ENCODE measurements around the gene SERPINB6. TPM values are rescaled to one million over a fixed set of nuclear protein-coding genes. Genes with fewer than 3 reads are reported as not detected.
A peak's percentile ranks its signal among the peaks of the same experiment; 100 is the strongest.

Gene SERPINB6
- total and polyA plus RNA-seq, 7 experiments from 2014 or later: 19.7 to 94.2 (median 56.6) TPM

- ChIA-PET CTCF (interaction anchor here (0.9 to 1.3 kb wide), 2 partner anchors 14 to 72 kb away, joined by 3 to 4 read pairs; no protein-coding TSS in a partner anchor), POLR2A (no interaction called here)
- Mint-ChIP-seq H3K27me3 (no peaks in the 10 kb centered on the region), H3K4me1 (peaks cover 9 to 29% (median 10%) of the 10 kb centered on the region in 7 donors), H3K4me3 (no peak overlapping the region), H3K27ac (no peak overlapping the region), H3K36me3 (peaks cover 0 to 12% (median 0%) of the 10 kb centered on the region in 5 donors), H3K9me3 (peaks cover 0 to 5% (median 0%) of the 10 kb centered on the region in 11 donors)
- ATAC-seq: no peak
- no peaks in the 10 kb centered on the region for H3K27me3 ChIP-seq (ENCODE audit: control insufficient read depth in 2 of 2, insufficient read depth in 2 of 2, low read length in 2 of 2)
- no peaks in the 10 kb centered on the region for H3K9me3 ChIP-seq (ENCODE audit: control insufficient read depth in 2 of 3, low read length in 3 of 3)
- H3K4me1 ChIP-seq (ENCODE audit: control insufficient read depth in 2 of 2, insufficient read depth in 2 of 2, low read length in 2 of 2): peaks cover 0 to 15% of the 10 kb centered on the region in 2 donors
- H3K27ac ChIP-seq (ENCODE audit: low read depth, low read length): no peak overlapping the region
- DNase-seq: no peak
- intact Hi-C loops (cut with micrococcal nuclease): no loop called here
- H3K4me3 ChIP-seq (ENCODE audit: low read length): no peak overlapping the region
- no peaks in the 10 kb centered on the region for H3K36me3 ChIP-seq (ENCODE audit: control insufficient read depth in 2 of 3, insufficient read depth in 3 of 3, low read length in 3 of 3)
Observed at GRCh38 chr6:2917065-2917464, 54.3 kb downstream of the SERPINB6 start.

- Mint-ChIP-seq H3K4me3 (no peak overlapping the region), H3K27me3 (no peaks in the 10 kb centered on the region), H3K4me1 (peaks cover 12 to 34% (median 15%) of the 10 kb centered on the region in 7 donors), H3K9me3 (peaks cover 0 to 5% (median 0%) of the 10 kb centered on the region in 11 donors), H3K36me3 (peaks cover 0 to 12% (median 0%) of the 10 kb centered on the region in 5 donors), H3K27ac (no peak overlapping the region)
- POLR2A ChIA-PET: interaction anchor here (1.3 to 1.5 kb wide), 2 partner anchors 70 to 74 kb away, joined by 3 to 5 read pairs; no protein-coding TSS in a partner anchor
- Histone ChIP-seq H3K36me3 (ENCODE audit: control insufficient read depth in 2 of 3, insufficient read depth in 3 of 3, low read length in 3 of 3) (no peaks in the 10 kb centered on the region), H3K4me1 (ENCODE audit: control insufficient read depth in 2 of 2, insufficient read depth in 2 of 2, low read length in 2 of 2) (peaks cover 0 to 15% of the 10 kb centered on the region in 2 donors), H3K9me3 (ENCODE audit: control insufficient read depth in 2 of 3, low read length in 3 of 3) (no peaks in the 10 kb centered on the region), H3K27me3 (ENCODE audit: control insufficient read depth in 2 of 2, insufficient read depth in 2 of 2, low read length in 2 of 2) (no peaks in the 10 kb centered on the region), H3K27ac (ENCODE audit: low read depth, low read length) (no peak overlapping the region), H3K4me3 (ENCODE audit: low read length) (no peak overlapping the region)
- ATAC-seq (no peak), DNase-seq (no peak)
- intact Hi-C loops (cut with micrococcal nuclease): no loop called here
- CTCF ChIA-PET: interaction anchor here (1.3 to 3.6 kb wide), 2 partner anchors 15 to 71 kb away, joined by 4 to 19 read pairs; no protein-coding TSS in a partner anchor
Observed at GRCh38 chr6:2916158-2916925, 55.0 kb downstream of the SERPINB6 start.

- no peak overlapping the region for H3K27ac ChIP-seq (ENCODE audit: low read depth, low read length)
- Mint-ChIP-seq H3K27me3 (no peaks in the 10 kb centered on the region), H3K4me1 (peaks cover 12 to 34% (median 20%) of the 10 kb centered on the region in 7 donors), H3K36me3 (peaks cover 0 to 12% (median 0%) of the 10 kb centered on the region in 5 donors), H3K4me3 (no peak overlapping the region), H3K9me3 (peaks cover 0 to 5% (median 0%) of the 10 kb centered on the region in 11 donors), H3K27ac (no peak overlapping the region)
- intact Hi-C loops (cut with micrococcal nuclease): no loop called here
- ChIA-PET CTCF (interaction anchor here (0.8 to 3.6 kb wide), 3 partner anchors 9 to 69 kb away, joined by 3 to 29 read pairs (median 19); no protein-coding TSS in a partner anchor), POLR2A (interaction anchor here (0.9 to 1.7 kb wide), 5 partner anchors 10 to 75 kb away, joined by 3 to 6 read pairs (median 4); partner anchors contain the start of gene SERPINB9)
- H3K27me3 ChIP-seq (ENCODE audit: control insufficient read depth in 2 of 2, insufficient read depth in 2 of 2, low read length in 2 of 2): no peaks in the 10 kb centered on the region
- no peak for DNase-seq
- peaks cover 0 to 15% of the 10 kb centered on the region in 2 donors for H3K4me1 ChIP-seq (ENCODE audit: control insufficient read depth in 2 of 2, insufficient read depth in 2 of 2, low read length in 2 of 2)
- no peaks in the 10 kb centered on the region for H3K36me3 ChIP-seq (ENCODE audit: control insufficient read depth in 2 of 3, insufficient read depth in 3 of 3, low read length in 3 of 3)
- no peak overlapping the region for H3K4me3 ChIP-seq (ENCODE audit: low read length)
- no peaks in the 10 kb centered on the region for H3K9me3 ChIP-seq (ENCODE audit: control insufficient read depth in 2 of 3, low read length in 3 of 3)
- no peak for ATAC-seq
Observed at GRCh38 chr6:2915150-2915549, 56.2 kb downstream of the SERPINB6 start.

- POLR2A ChIA-PET: interaction anchor here (0.6 to 1.7 kb wide), 11 partner anchors 9 to 110 kb away, joined by 3 to 6 read pairs (median 4); partner anchors contain the start of gene SERPINB9
- H3K27ac Mint-ChIP-seq: no peak overlapping the region
Observed at GRCh38 chr6:2914318-2914660, 57.1 kb downstream of the SERPINB6 start.

GRCh38 chr6:2913621-2914317 lies 57.6 kb downstream of the SERPINB6 start:
- H3K4me1 Mint-ChIP-seq: peaks cover 13 to 35% (median 24%) of the 10 kb centered on the region in 7 donors
- peaks cover 0 to 2% (median 0%) of the 10 kb centered on the region in 5 donors for H3K36me3 Mint-ChIP-seq
- Histone ChIP-seq H3K4me3 (ENCODE audit: low read length) (no peak overlapping the region), H3K4me1 (ENCODE audit: control insufficient read depth in 2 of 2, insufficient read depth in 2 of 2, low read length in 2 of 2) (peaks cover 0 to 8% of the 10 kb centered on the region in 2 donors), H3K9me3 (ENCODE audit: control insufficient read depth in 2 of 3, low read length in 3 of 3) (no peaks in the 10 kb centered on the region), H3K36me3 (ENCODE audit: control insufficient read depth in 2 of 3, insufficient read depth in 3 of 3, low read length in 3 of 3) (no peaks in the 10 kb centered on the region), H3K27ac (ENCODE audit: low read depth, low read length) (no peak overlapping the region), H3K27me3 (ENCODE audit: control insufficient read depth in 2 of 2, insufficient read depth in 2 of 2, low read length in 2 of 2) (no peaks in the 10 kb centered on the region)
- ChIA-PET POLR2A (interaction anchor here (0.6 to 1.7 kb wide), 12 partner anchors 8 to 110 kb away, joined by 3 to 6 read pairs (median 4); partner anchors contain the start of gene SERPINB9), CTCF (interaction anchor here (0.6 to 3.6 kb wide), 7 partner anchors 10 to 1217 kb away, joined by 3 to 29 read pairs (median 5); no protein-coding TSS in a partner anchor)
- no peak overlapping the region for H3K4me3 Mint-ChIP-seq
- ATAC-seq: no peak
- H3K27me3 Mint-ChIP-seq: no peaks in the 10 kb centered on the region
- H3K27ac Mint-ChIP-seq: peak overlapping the region in 1 of 9 donors; percentile 72
- H3K9me3 Mint-ChIP-seq: no peaks in the 10 kb centered on the region
- intact Hi-C loops (cut with micrococcal nuclease): no loop called here
- DNase-seq: no peak

More at GRCh38 chr6:2914318-2914660, 57.1 kb downstream of the SERPINB6 start:
- H3K27ac ChIP-seq (ENCODE audit: low read depth, low read length): no peak overlapping the region
- CTCF ChIA-PET: interaction anchor here (0.6 to 3.6 kb wide), 7 partner anchors 8 to 1217 kb away, joined by 3 to 29 read pairs (median 5); no protein-coding TSS in a partner anchor
- H3K27me3 ChIP-seq (ENCODE audit: control insufficient read depth in 2 of 2, insufficient read depth in 2 of 2, low read length in 2 of 2): no peaks in the 10 kb centered on the region
- intact Hi-C loops (cut with micrococcal nuclease): no loop called here
- peaks cover 0 to 13% of the 10 kb centered on the region in 2 donors for H3K4me1 ChIP-seq (ENCODE audit: control insufficient read depth in 2 of 2, insufficient read depth in 2 of 2, low read length in 2 of 2)
- H3K4me3 ChIP-seq (ENCODE audit: low read length): no peak overlapping the region
- no peak for ATAC-seq
- H3K9me3 ChIP-seq (ENCODE audit: control insufficient read depth in 2 of 3, low read length in 3 of 3): no peaks in the 10 kb centered on the region
- DNase-seq: no peak
- H3K4me1 Mint-ChIP-seq: peaks cover 15 to 35% (median 24%) of the 10 kb centered on the region in 7 donors
- H3K4me3 Mint-ChIP-seq: no peak overlapping the region
- H3K27me3 Mint-ChIP-seq: no peaks in the 10 kb centered on the region
- H3K36me3 Mint-ChIP-seq: peaks cover 0 to 7% (median 0%) of the 10 kb centered on the region in 5 donors
- H3K9me3 Mint-ChIP-seq: peaks cover 0 to 2% (median 0%) of the 10 kb centered on the region in 11 donors
- H3K36me3 ChIP-seq (ENCODE audit: control insufficient read depth in 2 of 3, insufficient read depth in 3 of 3, low read length in 3 of 3): no peaks in the 10 kb centered on the region

- no peak for DNase-seq
- Mint-ChIP-seq H3K27ac (peak overlapping the region in 2 of 9 donors; percentile 40 to 54), H3K9me3 (peaks cover 0 to 2% (median 0%) of the 10 kb centered on the region in 11 donors), H3K4me3 (no peak overlapping the region), H3K27me3 (peaks cover 0 to 1% (median 0%) of the 10 kb centered on the region in 5 donors), H3K36me3 (no peaks in the 10 kb centered on the region), H3K4me1 (peaks cover 26 to 53% (median 40%) of the 10 kb centered on the region in 7 donors)
- ChIA-PET CTCF (interaction anchor here (0.6 to 2.2 kb wide), 28 partner anchors 9 to 276 kb away, joined by 3 to 77 read pairs (median 5); partner anchors contain the start of gene SERPINB1), POLR2A (interaction anchor here (0.5 to 2.0 kb wide), 13 partner anchors 8 to 120 kb away, joined by 3 to 33 read pairs (median 6); partner anchors contain the start of genes SERPINB1 and SERPINB9)
- Histone ChIP-seq H3K9me3 (ENCODE audit: control insufficient read depth in 2 of 3, low read length in 3 of 3) (no peaks in the 10 kb centered on the region), H3K4me3 (ENCODE audit: low read length) (no peak overlapping the region), H3K4me1 (ENCODE audit: control insufficient read depth in 2 of 2, insufficient read depth in 2 of 2, low read length in 2 of 2) (peaks cover 0 to 7% of the 10 kb centered on the region in 2 donors), H3K36me3 (ENCODE audit: control insufficient read depth in 2 of 3, insufficient read depth in 3 of 3, low read length in 3 of 3) (no peaks in the 10 kb centered on the region), H3K27ac (ENCODE audit: low read depth, low read length) (no peak overlapping the region), H3K27me3 (ENCODE audit: control insufficient read depth in 2 of 2, insufficient read depth in 2 of 2, low read length in 2 of 2) (no peaks in the 10 kb centered on the region)
- ATAC-seq: peak; percentile 35
- intact Hi-C loops (cut with micrococcal nuclease): loop anchor here (1.0 to 2.0 kb wide), 7 partner anchors 18 to 172 kb away; no protein-coding TSS in a partner anchor
Observed at GRCh38 chr6:2911171-2911570, 60.2 kb downstream of the SERPINB6 start.

Data from naive thymus-derived CD4-positive, alpha-beta T cell (primary cell).